Activated gamma-delta T cell (primary cell): ENCODE data around the gene ZSWIM6.
"Not testable (repeated sequence)": the region's sequence is repeated elsewhere in the genome, so short reads cannot be mapped to it uniquely, and the experiment has no call there.

Source experiments
- DNase-seq: peaks from one replicate; lab custom pipeline; 2025; lab: John Stamatoyannopoulos, UW

Gene ZSWIM6

DNA sequence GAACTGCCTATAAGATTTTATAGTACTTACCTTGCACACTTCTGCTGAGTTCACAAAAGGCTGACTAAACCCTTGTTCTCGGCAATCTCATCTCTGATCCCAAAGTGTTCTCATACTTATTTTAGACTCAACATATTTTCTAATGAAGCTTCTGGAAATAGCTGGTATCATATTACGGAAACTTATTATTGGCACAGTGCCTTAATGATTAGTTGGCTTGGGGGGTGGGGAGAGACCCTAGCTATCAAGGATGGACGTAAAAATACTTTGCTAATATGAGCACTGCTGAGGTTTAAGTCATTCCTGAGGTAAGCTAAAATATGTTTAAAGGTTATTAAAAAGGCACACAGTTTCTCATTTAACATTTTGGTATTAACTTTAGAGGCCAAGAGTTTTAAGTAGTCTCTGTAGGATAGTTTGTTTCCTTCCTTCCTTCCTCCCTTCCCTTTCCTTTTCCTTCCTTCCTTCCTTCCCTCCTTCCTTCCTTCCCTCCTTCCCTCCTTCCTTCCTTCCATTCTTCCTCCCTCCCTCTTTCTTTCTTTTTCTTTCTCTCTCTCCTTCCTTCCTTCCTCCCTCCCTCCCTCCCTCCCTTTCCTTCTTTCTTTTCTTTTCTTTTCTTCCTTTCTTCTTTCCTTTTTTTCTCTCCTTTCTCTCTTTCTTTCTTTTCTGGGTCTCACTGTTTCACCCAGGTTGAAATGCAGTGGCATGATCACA lies 31.5 kb downstream of the ZSWIM6 start:
- DNase-seq, result no peak

DNA sequence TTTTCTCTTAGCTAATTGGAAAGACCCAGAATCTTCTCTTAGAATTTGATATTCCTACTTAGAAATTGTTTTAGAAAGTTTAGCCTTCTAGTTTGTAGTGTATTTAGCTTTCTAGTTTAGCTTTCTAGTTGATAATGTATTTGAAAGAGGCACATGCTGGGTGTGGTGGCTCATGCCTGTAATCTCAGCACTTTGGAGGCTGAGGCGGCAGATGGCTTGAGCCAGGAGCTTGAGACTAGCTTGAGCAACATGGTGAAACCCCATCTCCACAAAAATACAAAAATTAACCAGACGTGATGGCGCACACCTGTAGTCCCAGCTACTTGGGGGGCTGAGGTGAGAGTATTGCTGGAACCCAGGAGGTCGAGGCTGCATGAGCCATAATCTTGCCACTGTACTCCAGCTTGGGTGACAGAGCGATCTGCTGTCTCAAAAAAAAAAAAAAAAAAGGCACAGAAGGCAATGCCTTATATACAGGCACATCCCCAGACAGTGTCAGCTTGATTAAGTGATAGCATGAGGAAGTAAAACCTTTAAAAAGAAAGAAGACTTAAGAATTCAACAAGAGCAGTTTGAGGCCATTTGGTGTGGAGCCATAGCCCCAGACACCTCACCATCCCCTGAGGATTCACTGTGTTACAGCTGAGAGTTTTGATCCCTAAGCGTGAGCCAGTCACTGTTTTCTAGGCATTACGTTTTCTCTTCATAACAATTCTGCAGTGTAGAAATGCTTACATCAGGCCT lies 34.6 kb downstream of the ZSWIM6 start:
- DNase-seq, result no peak

DNA sequence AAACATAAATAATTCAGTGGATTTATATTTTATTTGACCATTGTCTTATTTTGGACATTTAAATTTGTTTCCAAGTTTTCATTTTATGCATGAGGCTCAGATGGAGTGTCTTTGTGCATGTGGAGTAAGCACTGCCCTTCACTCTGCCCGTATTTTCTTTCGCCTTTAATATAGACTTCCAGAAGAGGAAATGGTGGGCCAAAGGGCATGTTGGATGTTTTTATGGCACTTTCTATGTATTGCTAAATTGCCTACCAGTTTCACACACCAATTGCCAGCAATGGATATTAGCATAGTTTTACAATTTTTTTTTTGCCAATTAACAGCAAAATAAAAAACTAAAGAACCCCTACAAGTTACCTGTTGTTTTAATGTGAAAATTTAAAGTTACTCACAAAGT lies 38.4 kb downstream of the ZSWIM6 start:
- DNase-seq, result no peak

DNA sequence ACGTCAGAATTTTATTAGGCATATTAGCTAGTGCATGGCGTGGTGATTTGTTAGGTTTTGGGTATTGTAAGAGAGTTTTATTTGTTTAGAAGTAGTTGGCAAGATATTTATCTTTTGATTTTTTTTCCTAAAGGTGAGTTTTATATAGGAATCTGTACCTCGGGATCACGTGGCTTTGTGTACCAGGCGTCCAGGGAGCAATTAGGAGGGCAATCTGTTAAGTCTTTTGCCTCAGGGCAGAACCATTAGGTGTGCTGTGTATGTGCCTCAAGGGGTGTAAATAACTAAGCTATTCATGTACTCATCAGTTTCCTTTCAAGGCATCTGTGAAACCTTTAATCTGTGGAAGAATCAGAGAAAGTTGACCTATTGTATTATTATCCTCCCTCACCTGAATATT lies 39.4 kb downstream of the ZSWIM6 start:
- DNase-seq, result no peak

DNA sequence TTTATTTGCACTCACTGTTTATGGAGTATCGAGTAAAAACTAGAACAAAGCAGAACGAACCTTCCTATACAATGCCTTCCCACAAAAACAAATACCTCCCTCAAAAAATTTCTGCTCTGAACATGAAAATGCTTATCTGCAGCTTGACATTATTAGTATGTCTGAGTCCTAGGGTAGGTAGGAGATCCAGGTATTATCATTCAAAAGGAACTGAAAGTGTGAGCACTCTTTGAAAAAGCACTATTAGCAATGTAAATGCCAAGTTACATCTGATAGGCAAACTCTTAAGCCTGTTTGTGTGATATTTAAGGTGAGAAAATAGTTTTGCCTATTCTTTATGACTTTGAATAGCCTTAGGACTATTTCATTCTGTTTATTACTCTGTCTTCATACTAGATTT lies 47.6 kb downstream of the ZSWIM6 start:
- DNase-seq, result no peak

DNA sequence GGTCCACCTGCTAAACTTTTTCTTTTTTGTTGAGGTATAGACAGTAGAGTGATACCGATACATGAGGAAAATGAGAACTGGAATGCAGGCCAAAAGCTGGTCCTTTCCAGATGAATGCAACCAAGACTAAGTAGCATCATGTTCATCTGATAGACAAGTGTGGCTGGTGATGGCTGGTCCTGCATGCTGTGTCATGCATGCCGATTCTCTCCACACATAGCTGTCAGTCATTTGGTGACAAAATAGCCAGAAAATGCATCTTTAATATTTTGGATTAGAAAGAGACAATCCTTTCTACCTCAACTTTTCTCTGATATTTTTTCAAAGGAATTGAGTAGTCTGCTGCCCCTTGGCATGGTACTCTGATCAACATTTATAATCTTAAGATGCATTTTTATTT lies 49.9 kb downstream of the ZSWIM6 start:
- no peak for DNase-seq

DNA sequence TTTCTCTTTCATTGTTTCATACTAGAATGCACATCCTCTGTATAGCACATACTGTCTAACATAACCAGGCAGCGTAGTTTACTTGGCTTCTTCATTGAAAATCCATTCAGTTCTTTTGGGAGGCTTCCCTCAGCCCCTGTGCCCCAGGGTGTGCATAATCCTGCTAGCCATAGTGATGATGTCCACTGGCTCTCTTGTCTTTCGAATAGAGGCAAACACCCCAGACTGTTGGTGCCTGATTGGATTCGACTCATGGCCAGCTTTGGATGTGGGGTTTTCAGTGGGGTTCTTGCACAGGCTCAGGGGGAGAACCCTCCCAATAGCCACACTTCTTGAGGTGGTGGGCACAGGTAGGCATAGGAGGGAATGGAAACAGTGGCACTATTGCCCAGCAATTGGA lies 53.6 kb downstream of the ZSWIM6 start:
- no peak for DNase-seq

DNA sequence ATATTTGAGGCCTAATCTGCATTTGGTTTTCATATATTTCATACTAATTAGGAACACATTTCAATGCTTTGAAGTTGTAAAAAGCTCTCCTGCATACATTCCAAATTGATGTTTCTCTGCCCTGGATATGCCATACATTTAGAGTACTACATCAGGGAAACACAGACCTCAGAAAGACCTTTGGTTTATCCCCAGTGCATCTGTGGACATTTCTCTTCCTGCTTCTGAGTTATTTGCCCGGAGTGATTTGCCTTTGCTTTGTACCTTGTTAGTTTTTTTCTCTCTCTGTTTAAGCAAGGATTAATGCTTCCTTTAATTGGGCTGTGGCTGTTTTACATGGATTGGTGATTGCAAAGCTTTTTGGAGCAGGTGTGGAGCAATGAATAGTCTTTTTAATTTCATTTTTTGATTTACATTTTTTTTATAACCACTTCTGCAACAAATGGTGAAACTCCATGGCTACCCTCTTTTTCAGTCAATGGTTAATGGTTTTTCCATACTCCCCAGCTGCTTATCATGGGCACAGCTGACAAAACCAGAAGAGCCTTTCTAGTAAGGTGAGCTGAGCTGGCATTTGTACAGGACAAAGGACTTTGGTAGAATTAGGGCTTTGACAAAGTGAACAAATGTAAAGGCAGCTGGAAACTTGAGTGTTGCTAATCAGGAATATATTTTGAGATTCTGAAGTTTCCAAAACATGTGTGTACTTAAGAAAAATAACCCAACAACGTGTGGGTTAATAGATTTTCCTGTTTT lies 54.2 kb downstream of the ZSWIM6 start:
- DNase-seq, result no peak

DNA sequence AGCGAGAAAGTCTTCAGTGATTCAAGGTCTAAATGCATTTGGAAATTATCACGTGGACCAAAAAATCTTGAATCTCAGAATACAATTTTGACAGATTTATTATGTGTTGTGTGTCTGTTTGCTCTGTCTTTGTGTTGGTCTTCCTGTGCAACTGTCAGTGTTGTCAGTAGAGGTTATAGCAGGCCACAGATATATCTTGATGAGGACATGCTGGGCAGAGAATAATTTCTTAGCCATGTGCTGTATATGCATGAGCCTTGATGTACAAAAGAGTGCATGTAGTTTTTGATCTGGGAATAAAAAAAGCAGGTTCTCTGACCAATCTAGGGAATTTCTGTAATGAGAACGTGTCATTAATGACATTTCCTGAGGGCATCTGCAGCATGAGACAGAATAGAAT lies 57.6 kb downstream of the ZSWIM6 start:
- DNase-seq, result no peak

DNA sequence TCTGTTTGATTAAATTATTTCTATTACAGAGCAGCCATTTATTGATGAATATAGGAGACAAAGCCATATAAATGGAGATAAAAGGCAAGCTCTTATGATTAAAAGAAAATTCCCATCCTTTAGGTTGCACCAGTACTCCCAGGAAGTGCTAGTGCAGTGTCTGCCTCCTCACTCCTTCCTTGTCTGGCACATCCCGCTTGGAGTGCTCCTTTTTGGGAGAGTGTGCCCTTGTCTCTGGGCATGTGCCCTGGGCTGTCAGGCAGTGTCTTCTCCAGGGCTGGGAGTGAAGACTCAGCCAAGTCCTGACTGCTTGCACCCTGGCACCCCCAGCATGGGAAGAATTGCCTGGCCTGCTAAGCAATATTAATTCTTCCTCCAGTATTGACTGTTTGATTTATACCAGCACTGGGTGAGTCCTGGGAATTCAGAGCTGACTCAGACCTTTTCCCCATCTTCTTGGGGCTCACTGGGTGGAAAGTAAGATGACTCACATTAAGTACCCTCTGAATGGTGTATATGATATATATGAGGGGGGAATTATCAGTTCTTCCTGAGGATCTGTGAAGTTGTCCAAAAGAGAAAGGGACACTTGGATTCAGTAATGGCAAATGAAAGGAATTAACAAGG lies 62.1 kb downstream of the ZSWIM6 start:
- DNase-seq, result no peak

DNA sequence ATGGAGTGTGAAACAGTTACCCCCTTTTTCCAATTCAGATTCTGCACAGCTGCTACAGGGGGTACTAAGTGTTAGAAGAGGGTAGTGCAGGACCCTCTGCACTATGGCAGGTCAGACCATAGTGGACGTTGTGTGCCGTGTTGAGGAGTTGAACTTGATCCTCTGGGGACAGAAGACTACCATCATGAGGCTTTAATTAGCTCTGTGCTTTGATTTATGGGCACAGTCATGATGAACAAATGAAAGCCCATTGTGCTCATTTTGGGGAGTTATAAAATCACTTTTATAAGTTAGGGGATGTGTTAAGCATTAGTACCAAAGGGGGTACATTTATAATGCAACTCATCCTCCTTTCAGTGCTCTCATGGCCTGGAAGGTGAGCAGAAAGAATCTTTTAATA lies 62.7 kb downstream of the ZSWIM6 start:
- no peak for DNase-seq

DNA sequence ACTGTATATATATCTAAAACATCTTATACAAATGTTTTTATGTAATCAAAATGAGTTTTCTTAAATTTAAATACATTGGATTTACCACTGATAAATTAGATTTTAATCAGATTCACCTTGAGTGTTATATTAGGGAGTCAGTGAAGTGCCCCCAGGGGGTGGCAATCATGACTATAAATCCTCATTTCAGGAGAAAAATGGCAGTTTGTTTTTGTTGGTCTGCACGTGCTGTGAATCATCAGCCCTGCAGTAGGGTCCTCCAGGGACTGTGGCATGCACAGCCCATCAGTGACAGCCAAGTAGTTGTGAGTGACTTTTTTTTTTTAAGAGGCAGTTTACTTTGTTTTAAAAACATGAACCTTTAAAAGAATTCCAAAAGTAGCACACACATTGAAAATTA lies 65.2 kb downstream of the ZSWIM6 start:
- no peak for DNase-seq

DNA sequence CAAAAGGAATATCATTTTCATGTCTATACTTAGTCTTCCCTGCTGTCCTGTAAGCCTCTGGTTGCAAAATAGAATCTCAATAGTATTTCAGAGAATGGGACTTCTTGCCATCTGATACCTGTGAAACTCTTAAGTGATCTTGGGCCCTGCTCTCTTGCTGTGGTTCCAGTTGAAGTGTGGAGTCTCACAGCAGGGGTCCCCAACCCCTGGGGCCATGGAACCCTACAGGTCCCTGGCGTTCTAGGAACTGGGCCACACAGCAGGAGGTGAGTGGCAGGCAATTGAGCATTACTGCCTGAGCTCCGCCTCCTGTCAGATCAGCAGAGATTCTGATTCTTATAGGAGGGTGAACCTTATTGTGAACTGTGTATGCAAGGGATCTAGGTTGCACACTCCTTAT lies 65.9 kb downstream of the ZSWIM6 start:
- no peak for DNase-seq

DNA sequence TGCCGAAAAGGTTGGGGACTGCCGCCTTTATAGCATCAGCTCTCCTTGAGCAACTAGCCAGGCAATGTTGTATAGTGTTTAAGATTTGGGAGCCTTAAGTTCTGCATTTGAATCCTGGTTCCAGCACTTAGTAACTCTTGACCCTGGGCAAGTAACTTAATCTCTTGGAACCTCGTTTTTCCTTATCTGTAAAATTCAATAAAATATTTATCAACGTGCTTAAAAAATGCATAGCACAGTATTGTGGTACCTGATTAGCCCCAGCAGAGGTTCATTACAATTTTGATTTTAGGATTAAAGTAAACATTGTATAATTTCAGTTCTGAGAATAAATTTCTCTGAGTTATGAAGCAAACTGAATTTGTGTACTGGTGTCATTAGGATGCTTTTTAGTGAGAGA lies 66.4 kb downstream of the ZSWIM6 start:
- DNase-seq, result no peak

DNA sequence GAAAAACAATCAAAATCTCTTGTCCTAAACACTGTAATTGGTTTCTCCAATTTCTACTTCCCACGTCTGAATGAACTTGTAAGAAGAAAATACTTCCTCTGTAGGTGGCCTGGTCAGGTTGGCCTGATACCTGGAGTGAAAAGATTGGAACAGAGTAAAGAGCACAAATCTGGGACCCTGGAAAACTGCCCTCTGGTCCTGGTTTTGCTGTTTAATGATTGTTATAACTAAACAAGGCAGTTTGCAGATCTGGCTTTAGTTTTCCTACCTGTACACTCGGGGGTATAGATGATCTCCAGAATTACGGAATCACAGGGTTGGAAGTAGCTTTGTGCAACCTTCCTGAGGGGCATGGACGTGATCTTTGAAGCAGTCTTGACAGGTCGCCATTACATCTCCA lies 67.6 kb downstream of the ZSWIM6 start:
- DNase-seq, result no peak

DNA sequence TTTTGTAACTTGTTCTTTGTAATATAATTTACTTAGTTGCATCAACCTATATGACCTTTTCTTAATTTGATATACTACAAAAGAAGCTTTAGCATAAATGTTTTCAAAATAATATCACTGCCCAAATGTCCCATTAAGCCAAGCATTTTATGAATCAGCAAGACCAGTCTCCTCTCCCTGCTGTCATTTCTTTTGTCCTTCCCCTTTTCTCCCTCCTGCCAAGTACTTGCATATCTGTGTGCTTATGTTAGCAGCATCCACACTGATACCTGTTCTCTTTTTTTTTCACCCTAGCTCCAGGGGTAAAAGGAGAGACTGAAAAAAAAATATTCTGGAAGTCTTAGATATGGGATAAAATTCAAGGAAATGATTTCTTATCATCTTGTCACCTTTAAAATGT lies 69.7 kb downstream of the ZSWIM6 start:
- no peak for DNase-seq

DNA sequence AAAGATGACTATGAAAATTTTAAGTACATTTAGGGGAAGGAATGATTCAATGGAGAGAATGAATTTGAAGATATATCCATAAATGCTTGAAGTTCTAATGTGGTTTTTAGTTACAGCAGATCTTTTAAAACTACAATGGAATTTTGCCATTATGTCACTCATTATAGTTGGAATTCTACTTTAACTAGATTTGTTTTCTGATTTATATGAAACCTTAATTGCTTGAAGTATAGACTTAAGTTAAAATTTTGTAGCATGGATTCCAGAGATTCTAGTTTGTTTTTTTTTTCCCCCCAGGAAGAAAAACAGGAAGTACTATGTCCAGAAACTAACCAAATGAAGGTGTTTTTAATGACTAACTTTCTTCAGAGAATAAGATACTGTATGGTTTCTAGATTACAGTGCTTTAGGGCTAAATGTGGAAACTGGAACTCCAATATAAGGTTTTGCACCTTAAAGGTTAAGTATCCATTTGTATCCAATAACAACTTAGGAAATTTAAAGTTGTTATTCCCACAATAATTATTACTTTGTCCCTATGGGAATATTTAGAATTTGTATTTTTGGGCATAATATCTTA lies 70.3 kb downstream of the ZSWIM6 start:
- no peak for DNase-seq

DNA sequence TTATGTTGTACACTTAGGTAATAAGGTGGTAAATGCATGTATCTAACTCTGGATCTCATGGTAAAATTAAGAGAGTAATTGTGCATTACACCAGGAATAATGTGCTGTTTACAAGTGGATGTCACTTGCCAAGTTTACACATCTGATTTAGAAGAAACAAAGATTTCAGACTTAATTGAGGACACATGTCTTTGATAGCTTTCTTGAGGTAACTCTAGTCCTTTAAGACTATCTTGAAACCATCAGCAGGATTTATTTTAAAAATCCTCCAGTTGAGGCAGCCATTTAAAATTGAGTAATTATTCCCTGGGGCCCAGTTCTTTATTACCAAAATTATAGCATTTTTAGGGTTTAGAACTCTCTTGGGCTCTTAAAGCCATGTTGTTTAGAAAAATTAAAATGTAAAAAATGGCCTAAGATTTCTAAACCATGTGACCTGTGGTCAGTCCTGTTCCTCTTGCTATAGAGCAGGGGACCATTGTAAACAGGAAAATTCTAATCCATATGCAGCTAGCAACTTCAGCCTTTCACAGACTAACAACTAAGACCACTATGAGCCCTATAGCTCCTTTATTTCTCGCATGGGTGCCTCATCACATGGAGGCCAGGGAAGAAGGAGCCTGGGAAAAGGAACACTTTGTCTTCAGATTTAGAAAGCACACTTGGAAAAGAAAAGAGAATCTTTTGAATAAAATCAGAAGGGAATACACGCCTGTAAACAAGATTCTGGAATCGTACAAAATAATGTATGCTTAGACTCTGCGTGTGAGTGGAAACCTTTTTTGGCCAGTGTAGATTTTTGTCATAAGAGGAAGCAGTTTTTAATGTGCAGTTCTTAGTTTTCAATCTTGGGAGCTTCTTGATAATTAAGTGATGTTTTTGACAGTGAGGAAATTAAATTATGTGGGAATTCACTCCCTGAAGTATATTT lies 71.2 kb downstream of the ZSWIM6 start:
- no peak for DNase-seq

DNA sequence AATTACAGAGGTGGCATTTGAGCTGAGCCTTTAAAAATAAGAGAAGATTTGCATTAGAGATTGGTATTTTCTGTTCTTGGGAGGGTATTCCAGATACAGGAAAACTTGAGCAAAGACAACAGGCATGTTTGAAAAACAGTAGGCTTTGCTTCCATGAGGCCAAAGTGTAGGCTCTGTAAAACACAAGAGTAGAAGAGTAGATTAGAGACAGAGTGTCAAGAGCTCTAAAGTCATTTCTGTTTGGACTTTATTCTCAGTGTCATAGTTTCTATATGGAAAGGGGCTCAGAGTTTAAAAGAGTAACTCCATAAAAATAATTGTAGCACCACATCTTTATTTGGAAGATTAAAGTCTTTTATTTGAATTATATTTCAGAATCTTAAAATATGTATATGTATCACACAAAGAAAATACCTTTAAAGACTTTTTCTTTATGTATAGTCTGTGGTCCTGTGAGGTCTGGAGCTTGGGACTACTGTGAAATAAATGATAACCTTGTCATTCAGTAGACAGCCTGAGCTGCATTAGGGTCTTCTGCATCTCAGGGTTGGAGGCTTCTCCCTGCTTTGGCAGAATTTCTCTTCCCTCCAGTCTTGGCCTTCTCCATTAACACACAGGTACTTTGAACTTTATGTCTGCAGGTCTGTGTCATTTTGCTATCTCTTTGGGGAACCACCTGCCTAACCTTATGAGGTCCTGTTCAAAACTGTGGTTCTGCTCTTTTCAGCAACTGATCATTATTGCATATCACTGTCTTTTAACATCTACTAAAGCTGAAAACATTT lies 73.6 kb downstream of the ZSWIM6 start:
- no peak for DNase-seq

DNA sequence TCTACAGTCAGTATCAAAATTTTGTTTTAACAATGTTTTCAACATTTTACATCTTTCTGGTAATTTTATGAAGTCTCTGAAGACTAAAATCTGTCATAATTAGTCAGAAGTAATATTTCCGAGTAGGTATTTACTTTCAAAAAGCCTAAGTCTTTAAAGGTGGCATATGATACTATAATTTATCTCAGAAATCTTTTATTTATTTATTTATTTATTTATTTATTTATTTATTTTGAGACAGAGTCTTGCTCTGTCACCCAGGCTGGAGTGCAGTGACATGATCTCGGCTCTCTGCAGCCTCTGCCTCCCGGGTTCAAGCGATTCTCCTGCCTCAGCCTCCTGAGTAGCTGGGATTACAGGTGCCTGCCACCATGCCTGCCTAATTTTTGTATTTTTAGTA lies 74.4 kb downstream of the ZSWIM6 start:
- DNase-seq, result not testable (repeated sequence)
